WTC11 (cell line): Measurements from ENCODE around the gene DOCK8. TPM values are rescaled to one million over a fixed set of nuclear protein-coding genes. Genes with fewer than 3 reads are reported as not detected.

Experiments
- ATAC-seq: fragments of 200-7000 bp; cut with Tn5 transposase; 2 replicates; pipeline ENCODE4 v1.10.0; 2021; ENCODE audit warnings: mild to moderate bottlenecking, moderate library complexity
- CTCF ChIA-PET: fragments of 300-600 bp; sonication (Branson Sonifier 250); formaldehyde crosslinking; loops from one replicate; lab custom pipeline; 2021; ENCODE audit warnings: antibody characterized with exemption; lab: Charles Lee
- POLR2A ChIA-PET: fragments of 350-600 bp; sonication (Branson Sonifier 250); formaldehyde crosslinking; loops from one replicate; lab custom pipeline; 2021; ENCODE audit warnings: antibody characterized with exemption; lab: Charles Lee
- DNase-seq: peaks from one replicate; pipeline ENCODE4 v3.0.0; 2021; ENCODE audit warnings: low spot score
- H3K27ac Mint-ChIP-seq: 2 replicates; pipeline ENCODE4 v1.8.0; 2021; ENCODE audit warnings: mixed read lengths
- H3K27me3 Mint-ChIP-seq: 2 replicates; pipeline ENCODE4 v1.8.0; 2021; ENCODE audit warnings: low read depth, mild to moderate bottlenecking, moderate library complexity, mixed read lengths
- H3K36me3 Mint-ChIP-seq: 2 replicates; pipeline ENCODE4 v1.8.0; 2021; ENCODE audit warnings: mixed read lengths
- H3K4me1 Mint-ChIP-seq: 2 replicates; pipeline ENCODE4 v1.8.0; 2022; ENCODE audit warnings: mixed read lengths
- H3K4me3 Mint-ChIP-seq: 2 replicates; pipeline ENCODE4 v1.8.0; 2021; ENCODE audit warnings: mild to moderate bottlenecking, moderate library complexity, mixed read lengths
- H3K9me3 Mint-ChIP-seq: 2 replicates; pipeline ENCODE4 v1.8.0; 2021; ENCODE audit warnings: mixed read lengths
- CREB1 ChIP-seq: sonication (generic); formaldehyde crosslinking; IDR thresholded peaks from 2 replicates; pipeline ENCODE4 v1.8.0; 2023; ENCODE audit warnings: mild to moderate bottlenecking, missing genetic modification reagents
- FOXK1 ChIP-seq: sonication (generic); formaldehyde crosslinking; IDR thresholded peaks from 2 replicates; pipeline ENCODE4 v1.8.0; 2022; ENCODE audit warnings: mild to moderate bottlenecking, moderate library complexity, missing genetic modification reagents
- JAZF1 ChIP-seq: fragments of 250-450 bp; sonication (Bioruptor Pico); IDR thresholded peaks from 2 replicates; pipeline ENCODE4 v1.9.0; 2021; ENCODE audit warnings: moderate library complexity, mild to moderate bottlenecking, inconsistent platforms
- MXD4 ChIP-seq: fragments of 250-450 bp; sonication (Bioruptor Pico); IDR thresholded peaks from 2 replicates; pipeline ENCODE4 v1.8.0; 2021; ENCODE audit warnings: mild to moderate bottlenecking, moderate library complexity, borderline replicate concordance
- MYBL2 ChIP-seq: sonication (generic); formaldehyde crosslinking; IDR thresholded peaks from 2 replicates; pipeline ENCODE4 v1.8.1; 2023; ENCODE audit warnings: mild to moderate bottlenecking, moderate library complexity, missing genetic modification reagents
- NR2C2 ChIP-seq: sonication (generic); formaldehyde crosslinking; IDR thresholded peaks from 2 replicates; pipeline ENCODE4 v1.8.0; 2022; ENCODE audit warnings: mild to moderate bottlenecking, missing genetic modification reagents
- RELA ChIP-seq: sonication (generic); formaldehyde crosslinking; IDR thresholded peaks from 2 replicates; pipeline ENCODE4 v1.8.1; 2022; ENCODE audit warnings: missing genetic modification reagents, mild to moderate bottlenecking, borderline replicate concordance
- TEAD1 ChIP-seq: sonication (generic); formaldehyde crosslinking; IDR thresholded peaks from 2 replicates; pipeline ENCODE4 v1.8.0; 2022; ENCODE audit warnings: mild to moderate bottlenecking, missing genetic modification reagents
- TP53 ChIP-seq: sonication (generic); formaldehyde crosslinking; IDR thresholded peaks from 2 replicates; pipeline ENCODE4 v1.8.1; 2023; ENCODE audit warnings: mild to moderate bottlenecking, missing genetic modification reagents
- ZNF121 ChIP-seq: sonication (generic); formaldehyde crosslinking; IDR thresholded peaks from 2 replicates; pipeline ENCODE4 v1.8.0; 2023; ENCODE audit warnings: missing genetic modification reagents
- ZNF138 ChIP-seq: sonication (generic); formaldehyde crosslinking; conservative IDR thresholded peaks from 2 replicates; pipeline ENCODE4 v1.8.1; 2022; ENCODE audit warnings: mild to moderate bottlenecking, moderate library complexity, missing genetic modification reagents
- ZNF317 ChIP-seq: sonication (generic); formaldehyde crosslinking; IDR thresholded peaks from 2 replicates; pipeline ENCODE4 v1.8.1; 2023; ENCODE audit warnings: low read depth, mild to moderate bottlenecking, moderate library complexity, missing genetic modification reagents, borderline replicate concordance
- ZNF396 ChIP-seq: fragments of 250-450 bp; sonication (Bioruptor Pico); IDR thresholded peaks from 2 replicates; pipeline ENCODE4 v1.8.0; 2021; ENCODE audit warnings: mild to moderate bottlenecking, moderate library complexity, borderline replicate concordance
- ZNF423 ChIP-seq: fragments of 250-450 bp; sonication (Bioruptor Pico); IDR thresholded peaks from 2 replicates; pipeline ENCODE4 v2.1.2; 2022; ENCODE audit warnings: mild to moderate bottlenecking, moderate library complexity
- total RNA-seq: library from RNA; stranded (reverse); gene quantifications from 3 replicates; pipeline ENCODE4 v1.2.3, GENCODE V29; 2021
- TF ChIP-seq, protein P1 (sequence below): sonication (generic); formaldehyde crosslinking; IDR thresholded peaks from 2 replicates; pipeline ENCODE4 v1.8.1; 2023; ENCODE audit warnings: mild to moderate bottlenecking, missing genetic modification reagents, moderate library complexity
- TF ChIP-seq, protein P2 (sequence below): sonication (generic); formaldehyde crosslinking; conservative IDR thresholded peaks from 2 replicates; pipeline ENCODE4 v1.8.1; 2022; ENCODE audit warnings: mild to moderate bottlenecking, missing genetic modification reagents
- TF ChIP-seq, protein P3 (sequence below): sonication (generic); formaldehyde crosslinking; IDR thresholded peaks from 2 replicates; pipeline ENCODE4 v1.8.0; 2022; ENCODE audit warnings: mild to moderate bottlenecking, missing genetic modification reagents
- TF ChIP-seq, protein P4 (sequence below): sonication (generic); formaldehyde crosslinking; IDR thresholded peaks from 2 replicates; pipeline ENCODE4 v1.8.0; 2022; ENCODE audit warnings: mild to moderate bottlenecking, missing genetic modification reagents
- TF ChIP-seq, protein P5 (sequence below): sonication (generic); formaldehyde crosslinking; IDR thresholded peaks from 2 replicates; pipeline ENCODE4 v1.8.0; 2023; ENCODE audit warnings: mild to moderate bottlenecking, missing genetic modification reagents
- TF ChIP-seq, protein P6 (sequence below): sonication (generic); formaldehyde crosslinking; conservative IDR thresholded peaks from 2 replicates; pipeline ENCODE4 v1.8.1; 2023; ENCODE audit warnings: mild to moderate bottlenecking, low read depth, missing genetic modification reagents, moderate library complexity

DOCK8 gene
- total RNA-seq, 1 experiment from 2014 or later = 3.2 TPM

DNA sequence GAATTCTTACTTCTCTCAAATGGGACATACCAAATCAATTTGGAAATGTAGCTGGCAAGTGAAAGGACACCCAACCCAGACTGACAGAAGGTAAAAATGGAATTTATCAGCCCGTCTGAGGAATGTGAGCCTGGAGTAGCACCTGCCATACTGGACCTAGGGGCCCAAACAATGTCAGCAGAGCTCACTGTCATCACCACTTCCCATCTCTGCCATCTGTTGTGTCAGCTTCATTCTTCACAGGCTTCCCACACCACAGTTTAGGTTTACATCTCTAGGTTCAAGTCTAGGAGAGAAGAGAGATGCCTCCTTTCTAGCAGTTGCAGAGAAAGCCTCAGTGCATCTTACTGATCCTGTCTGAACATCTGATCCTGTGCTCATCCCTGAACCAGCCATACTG lies 222.4 kb downstream of the DOCK8 start (continued):
- TF ChIP-seq, protein P1, sequence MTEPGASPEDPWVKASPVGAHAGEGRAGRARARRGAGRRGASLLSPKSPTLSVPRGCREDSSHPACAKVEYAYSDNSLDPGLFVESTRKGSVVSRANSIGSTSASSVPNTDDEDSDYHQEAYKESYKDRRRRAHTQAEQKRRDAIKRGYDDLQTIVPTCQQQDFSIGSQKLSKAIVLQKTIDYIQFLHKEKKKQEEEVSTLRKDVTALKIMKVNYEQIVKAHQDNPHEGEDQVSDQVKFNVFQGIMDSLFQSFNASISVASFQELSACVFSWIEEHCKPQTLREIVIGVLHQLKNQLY (CRISPR knock-in tag) = no peak
- no peak for TF ChIP-seq ZNF317 (CRISPR knock-in tag)
- no peak for TF ChIP-seq ZNF396 (CRISPR knock-in tag)
- TF ChIP-seq RELA (CRISPR knock-in tag) = no peak
- TF ChIP-seq, protein P2, sequence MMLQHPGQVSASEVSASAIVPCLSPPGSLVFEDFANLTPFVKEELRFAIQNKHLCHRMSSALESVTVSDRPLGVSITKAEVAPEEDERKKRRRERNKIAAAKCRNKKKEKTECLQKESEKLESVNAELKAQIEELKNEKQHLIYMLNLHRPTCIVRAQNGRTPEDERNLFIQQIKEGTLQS = no peak
- TF ChIP-seq TEAD1 (CRISPR knock-in tag) = no peak
- TF ChIP-seq MXD4 (CRISPR knock-in tag) = no peak
- no peak for TF ChIP-seq ZNF138 (CRISPR knock-in tag)
- TF ChIP-seq, protein P3, sequence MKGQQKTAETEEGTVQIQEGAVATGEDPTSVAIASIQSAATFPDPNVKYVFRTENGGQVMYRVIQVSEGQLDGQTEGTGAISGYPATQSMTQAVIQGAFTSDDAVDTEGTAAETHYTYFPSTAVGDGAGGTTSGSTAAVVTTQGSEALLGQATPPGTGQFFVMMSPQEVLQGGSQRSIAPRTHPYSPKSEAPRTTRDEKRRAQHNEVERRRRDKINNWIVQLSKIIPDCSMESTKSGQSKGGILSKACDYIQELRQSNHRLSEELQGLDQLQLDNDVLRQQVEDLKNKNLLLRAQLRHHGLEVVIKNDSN (CRISPR knock-in tag) = no peak
- TF ChIP-seq NR2C2 (CRISPR knock-in tag) = no peak
- TF ChIP-seq JAZF1 (CRISPR knock-in tag) = no peak
- no peak for TF ChIP-seq ZNF121
- TF ChIP-seq, protein P4, sequence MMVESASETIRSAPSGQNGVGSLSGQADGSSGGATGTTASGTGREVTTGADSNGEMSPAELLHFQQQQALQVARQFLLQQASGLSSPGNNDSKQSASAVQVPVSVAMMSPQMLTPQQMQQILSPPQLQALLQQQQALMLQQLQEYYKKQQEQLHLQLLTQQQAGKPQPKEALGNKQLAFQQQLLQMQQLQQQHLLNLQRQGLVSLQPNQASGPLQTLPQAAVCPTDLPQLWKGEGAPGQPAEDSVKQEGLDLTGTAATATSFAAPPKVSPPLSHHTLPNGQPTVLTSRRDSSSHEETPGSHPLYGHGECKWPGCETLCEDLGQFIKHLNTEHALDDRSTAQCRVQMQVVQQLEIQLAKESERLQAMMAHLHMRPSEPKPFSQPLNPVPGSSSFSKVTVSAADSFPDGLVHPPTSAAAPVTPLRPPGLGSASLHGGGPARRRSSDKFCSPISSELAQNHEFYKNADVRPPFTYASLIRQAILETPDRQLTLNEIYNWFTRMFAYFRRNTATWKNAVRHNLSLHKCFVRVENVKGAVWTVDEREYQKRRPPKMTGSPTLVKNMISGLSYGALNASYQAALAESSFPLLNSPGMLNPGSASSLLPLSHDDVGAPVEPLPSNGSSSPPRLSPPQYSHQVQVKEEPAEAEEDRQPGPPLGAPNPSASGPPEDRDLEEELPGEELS = no peak
- TF ChIP-seq, all 79 proteins: peak for 0

DNA sequence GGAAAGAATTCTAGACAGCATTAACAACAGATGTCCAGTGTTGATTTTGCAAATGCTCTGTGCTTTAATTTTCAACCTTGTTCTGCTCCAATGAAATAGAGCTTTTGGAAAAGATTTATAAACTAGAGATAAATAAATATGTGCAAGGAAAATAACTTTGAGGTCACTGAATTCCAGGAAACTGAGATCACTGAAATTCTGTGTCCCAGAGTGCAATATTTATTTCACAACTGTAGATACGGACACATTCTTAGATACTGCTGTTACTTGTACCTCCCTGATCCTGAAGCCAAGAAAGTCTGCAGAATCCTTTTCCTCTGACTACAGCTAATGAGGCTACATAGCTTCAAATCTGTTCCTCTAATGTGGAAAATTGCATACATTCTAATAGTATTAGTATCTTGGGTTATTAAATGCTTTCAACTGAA lies 222.9 kb downstream of the DOCK8 start:
- no peak for ATAC-seq
- TF ChIP-seq, protein P5, sequence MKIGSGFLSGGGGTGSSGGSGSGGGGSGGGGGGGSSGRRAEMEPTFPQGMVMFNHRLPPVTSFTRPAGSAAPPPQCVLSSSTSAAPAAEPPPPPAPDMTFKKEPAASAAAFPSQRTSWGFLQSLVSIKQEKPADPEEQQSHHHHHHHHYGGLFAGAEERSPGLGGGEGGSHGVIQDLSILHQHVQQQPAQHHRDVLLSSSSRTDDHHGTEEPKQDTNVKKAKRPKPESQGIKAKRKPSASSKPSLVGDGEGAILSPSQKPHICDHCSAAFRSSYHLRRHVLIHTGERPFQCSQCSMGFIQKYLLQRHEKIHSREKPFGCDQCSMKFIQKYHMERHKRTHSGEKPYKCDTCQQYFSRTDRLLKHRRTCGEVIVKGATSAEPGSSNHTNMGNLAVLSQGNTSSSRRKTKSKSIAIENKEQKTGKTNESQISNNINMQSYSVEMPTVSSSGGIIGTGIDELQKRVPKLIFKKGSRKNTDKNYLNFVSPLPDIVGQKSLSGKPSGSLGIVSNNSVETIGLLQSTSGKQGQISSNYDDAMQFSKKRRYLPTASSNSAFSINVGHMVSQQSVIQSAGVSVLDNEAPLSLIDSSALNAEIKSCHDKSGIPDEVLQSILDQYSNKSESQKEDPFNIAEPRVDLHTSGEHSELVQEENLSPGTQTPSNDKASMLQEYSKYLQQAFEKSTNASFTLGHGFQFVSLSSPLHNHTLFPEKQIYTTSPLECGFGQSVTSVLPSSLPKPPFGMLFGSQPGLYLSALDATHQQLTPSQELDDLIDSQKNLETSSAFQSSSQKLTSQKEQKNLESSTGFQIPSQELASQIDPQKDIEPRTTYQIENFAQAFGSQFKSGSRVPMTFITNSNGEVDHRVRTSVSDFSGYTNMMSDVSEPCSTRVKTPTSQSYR (CRISPR knock-in tag) = no peak
- no peak for TF ChIP-seq TP53
- TF ChIP-seq FOXK1 (CRISPR knock-in tag) = no peak
- TF ChIP-seq TEAD1 (CRISPR knock-in tag) = no peak
- no peak for TF ChIP-seq ZNF423 (CRISPR knock-in tag)
- TF ChIP-seq, protein P6, sequence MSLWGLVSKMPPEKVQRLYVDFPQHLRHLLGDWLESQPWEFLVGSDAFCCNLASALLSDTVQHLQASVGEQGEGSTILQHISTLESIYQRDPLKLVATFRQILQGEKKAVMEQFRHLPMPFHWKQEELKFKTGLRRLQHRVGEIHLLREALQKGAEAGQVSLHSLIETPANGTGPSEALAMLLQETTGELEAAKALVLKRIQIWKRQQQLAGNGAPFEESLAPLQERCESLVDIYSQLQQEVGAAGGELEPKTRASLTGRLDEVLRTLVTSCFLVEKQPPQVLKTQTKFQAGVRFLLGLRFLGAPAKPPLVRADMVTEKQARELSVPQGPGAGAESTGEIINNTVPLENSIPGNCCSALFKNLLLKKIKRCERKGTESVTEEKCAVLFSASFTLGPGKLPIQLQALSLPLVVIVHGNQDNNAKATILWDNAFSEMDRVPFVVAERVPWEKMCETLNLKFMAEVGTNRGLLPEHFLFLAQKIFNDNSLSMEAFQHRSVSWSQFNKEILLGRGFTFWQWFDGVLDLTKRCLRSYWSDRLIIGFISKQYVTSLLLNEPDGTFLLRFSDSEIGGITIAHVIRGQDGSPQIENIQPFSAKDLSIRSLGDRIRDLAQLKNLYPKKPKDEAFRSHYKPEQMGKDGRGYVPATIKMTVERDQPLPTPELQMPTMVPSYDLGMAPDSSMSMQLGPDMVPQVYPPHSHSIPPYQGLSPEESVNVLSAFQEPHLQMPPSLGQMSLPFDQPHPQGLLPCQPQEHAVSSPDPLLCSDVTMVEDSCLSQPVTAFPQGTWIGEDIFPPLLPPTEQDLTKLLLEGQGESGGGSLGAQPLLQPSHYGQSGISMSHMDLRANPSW (CRISPR knock-in tag) = no peak
- no peak for TF ChIP-seq MYBL2 (CRISPR knock-in tag)
- TF ChIP-seq CREB1 (CRISPR knock-in tag) = no peak
- H3K9me3 Mint-ChIP-seq = peaks cover 3% of the 10 kb centered on the region; the same call in 1 of the 2 replicates
- ChIA-PET CTCF (no interaction called here), POLR2A (interaction anchor here (1.4 kb wide), 1 partner anchor 67 kb away, joined by 3 read pairs; the partner anchor contains the start of gene KANK1)
- H3K27ac Mint-ChIP-seq = no peak overlapping the region
- no peaks in the 10 kb centered on the region for H3K36me3 Mint-ChIP-seq
- H3K27me3 Mint-ChIP-seq = peaks cover 2% of the 10 kb centered on the region; the same call in 1 of the 2 replicates
- H3K4me1 Mint-ChIP-seq = peaks cover 6% of the 10 kb centered on the region
- no peak for DNase-seq
- H3K4me3 Mint-ChIP-seq = no peak overlapping the region
